Epithelial cell of proximal tubule (primary cell): ENCODE data around the gene PLD5. TPM values are rescaled to one million over a fixed set of nuclear protein-coding genes. Genes with fewer than 3 reads are reported as not detected.

Experiments
- DNase-seq: peaks from one replicate; pipeline ENCODE4 v3.0.0-alpha.2; 2011; ENCODE audit warnings: low read depth
- H3K4me3 ChIP-seq: 2 replicates; pipeline ENCODE4 v1.5.1; 2011; ENCODE audit warnings: low read depth, mild to moderate bottlenecking, low read length
- CTCF ChIP-seq: conservative IDR thresholded peaks from 2 replicates; pipeline ENCODE4 v1.5.1; 2012; ENCODE audit warnings: low read depth, mild to moderate bottlenecking, low read length
- total RNA-seq: library from RNA; depleted of rRNA; stranded (reverse); fragments of >200 nt; gene quantifications from 2 replicates; pipeline ENCODE4 v1.2.3, GENCODE V29; 2015

PLD5 gene
- total RNA-seq, 1 donor from 2014 or later: 3.7 TPM

DNA sequence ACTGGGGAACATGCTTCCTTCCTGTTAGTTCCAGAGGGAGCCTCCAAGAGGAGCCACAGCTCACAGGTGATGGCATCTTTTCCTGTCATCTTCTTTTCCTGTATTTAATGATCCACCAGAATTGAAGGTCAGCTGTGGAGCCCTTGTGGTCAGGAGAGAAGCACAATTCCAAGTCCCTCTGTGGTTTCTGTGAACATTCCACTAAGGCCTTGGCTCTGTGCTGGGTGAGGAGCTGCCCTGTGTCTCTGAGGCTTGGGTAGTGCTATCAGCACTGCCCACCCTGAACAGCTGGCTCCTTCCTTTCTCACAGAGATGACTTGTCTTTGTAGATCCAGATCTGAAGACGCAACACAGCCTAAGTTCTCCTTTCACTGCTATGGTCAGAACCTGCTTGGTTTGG, 383.7 kb downstream of the PLD5 start:
- no peak overlapping the region for H3K4me3 ChIP-seq
- no peak for DNase-seq
- no peak for TF ChIP-seq CTCF

- DNase-seq: no peak
- no peak for TF ChIP-seq CTCF
Measured at GRCh38 chr1:242139986-242140385, 384.5 kb downstream of the PLD5 start.

GRCh38 chr1:242139442-242139841, 385.1 kb downstream of the PLD5 start:
- DNase-seq: no peak
- TF ChIP-seq CTCF: no peak
- H3K4me3 ChIP-seq: no peak overlapping the region

More at GRCh38 chr1:242139986-242140385, 384.5 kb downstream of the PLD5 start:
- no peak overlapping the region for H3K4me3 ChIP-seq

- no peak for TF ChIP-seq CTCF
- H3K4me3 ChIP-seq: no peak overlapping the region
- DNase-seq: no peak
Measured at GRCh38 chr1:242133796-242134195, 390.7 kb downstream of the PLD5 start.

DNA sequence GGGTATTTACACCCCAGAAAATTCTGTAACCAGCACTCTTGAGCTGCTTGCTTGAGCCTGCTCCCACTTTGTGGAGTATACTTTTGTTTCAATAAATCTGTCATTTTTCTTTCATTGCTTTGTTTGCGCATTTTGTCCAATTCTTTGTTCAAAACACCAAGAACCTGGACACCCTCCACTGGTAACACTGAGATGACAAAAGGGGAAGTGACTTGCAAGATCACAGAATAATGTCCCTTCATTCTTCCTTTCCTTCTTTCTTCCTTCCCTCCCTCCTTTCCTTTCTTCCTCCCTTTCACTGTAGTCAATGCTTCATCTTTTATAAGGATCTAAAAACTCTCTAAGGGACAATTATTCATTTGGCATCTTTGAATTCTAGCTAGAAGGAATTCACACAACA, 391.1 kb downstream of the PLD5 start:
- no peak for TF ChIP-seq CTCF
- DNase-seq: no peak
- H3K4me3 ChIP-seq: no peak overlapping the region

GRCh38 chr1:242132121-242132817, 392.2 kb downstream of the PLD5 start:
- no peak for TF ChIP-seq CTCF
- no peak overlapping the region for H3K4me3 ChIP-seq
- no peak for DNase-seq

DNA sequence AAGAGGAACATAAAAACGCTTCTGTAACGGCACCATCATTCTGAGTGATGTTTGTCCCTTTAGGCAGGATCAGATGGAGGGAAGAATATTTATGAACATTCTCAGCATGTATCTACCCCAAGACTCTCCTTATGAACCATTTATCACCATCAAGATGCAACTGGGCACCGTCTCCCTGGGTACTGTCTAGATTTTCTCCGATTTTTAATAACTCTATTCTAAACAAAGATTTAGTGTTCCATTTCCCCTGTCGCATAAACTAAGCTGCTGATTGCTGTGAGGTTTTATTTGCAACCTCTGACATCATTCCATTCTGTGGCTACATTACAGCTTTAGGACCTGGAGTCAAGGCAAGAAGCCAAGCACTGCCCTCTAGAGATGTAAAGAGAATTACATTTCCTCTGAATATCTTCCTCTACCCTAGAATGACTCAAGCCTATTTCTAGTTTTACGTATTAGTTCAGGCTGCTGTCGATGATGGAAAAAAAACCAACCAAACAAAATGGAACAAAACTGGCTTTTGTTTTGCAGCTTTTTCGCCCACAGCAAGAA, 395.5 kb downstream of the PLD5 start:
- peak; percentile 29 for TF ChIP-seq CTCF
- no peak overlapping the region for H3K4me3 ChIP-seq
- no peak for DNase-seq
